GM18498 (cell line): ENCODE data around the gene PLPP3.

Experiments used
- ATAC-seq: cut with Tn5 transposase; IDR thresholded peaks from one replicate; pipeline ENCODE4 v1.9.1; 2021; ENCODE audit warnings: mild to moderate bottlenecking, moderate library complexity; ENCODE audit not compliant: unreplicated experiment

The PLPP3 gene

DNA sequence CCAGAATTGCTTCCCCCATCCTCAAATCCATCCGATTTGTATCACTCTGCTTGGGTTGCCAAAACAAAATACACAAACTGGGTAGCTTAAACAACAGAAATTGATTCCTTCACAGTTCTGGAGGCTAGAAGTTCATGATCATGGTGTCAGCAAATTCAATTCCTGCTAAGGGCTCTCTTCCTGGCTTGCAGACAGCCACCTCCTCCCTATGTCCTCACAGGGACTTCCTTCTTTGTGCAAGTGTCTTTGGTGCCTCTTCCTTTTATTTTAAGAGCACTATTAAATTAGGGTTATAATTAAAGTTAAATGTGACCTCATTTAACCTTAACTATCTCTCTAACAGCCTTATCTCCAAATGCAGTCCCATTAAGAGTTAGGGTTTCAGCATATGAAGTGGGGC lies 112.8 kb downstream of the PLPP3 start:
- no peak for ATAC-seq

DNA sequence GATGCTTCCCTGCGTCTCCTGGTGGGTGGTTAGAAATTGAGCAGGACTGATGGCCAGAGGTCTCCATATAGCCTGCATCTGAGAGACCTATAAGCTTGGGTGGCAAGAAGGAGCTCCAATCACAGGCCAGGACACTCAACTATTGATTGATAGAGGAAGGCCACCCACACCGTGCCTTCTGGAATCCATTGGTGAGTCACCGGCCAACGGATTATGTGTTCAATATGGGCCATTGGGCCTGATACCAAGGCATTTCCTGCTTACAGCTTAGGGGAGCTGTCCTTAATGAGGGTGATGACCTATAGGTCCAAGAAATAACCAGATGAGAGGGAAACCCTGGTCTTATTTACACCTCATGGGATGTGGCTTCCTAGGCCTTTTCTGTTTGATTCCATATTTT lies 115.1 kb downstream of the PLPP3 start:
- no peak for ATAC-seq

DNA sequence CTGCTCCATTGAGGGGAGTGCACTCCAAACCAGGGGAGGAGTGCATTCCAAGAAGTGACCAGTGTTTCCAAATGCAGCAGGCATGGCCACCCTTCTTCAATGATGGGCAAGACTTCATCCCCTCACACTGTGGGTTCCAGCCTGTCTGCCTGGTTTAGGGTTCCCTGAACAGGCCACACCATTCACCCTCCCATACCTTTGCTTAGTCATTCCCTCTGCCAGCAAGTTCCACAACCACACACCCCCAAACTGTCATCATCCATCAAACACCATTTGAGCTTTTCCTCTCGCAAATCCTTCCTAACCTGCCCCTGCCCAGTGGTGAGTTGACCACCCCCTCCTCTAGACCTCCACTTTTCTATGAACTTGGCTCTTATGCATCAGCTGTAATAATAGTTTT lies 116.0 kb downstream of the PLPP3 start:
- ATAC-seq = no peak

DNA sequence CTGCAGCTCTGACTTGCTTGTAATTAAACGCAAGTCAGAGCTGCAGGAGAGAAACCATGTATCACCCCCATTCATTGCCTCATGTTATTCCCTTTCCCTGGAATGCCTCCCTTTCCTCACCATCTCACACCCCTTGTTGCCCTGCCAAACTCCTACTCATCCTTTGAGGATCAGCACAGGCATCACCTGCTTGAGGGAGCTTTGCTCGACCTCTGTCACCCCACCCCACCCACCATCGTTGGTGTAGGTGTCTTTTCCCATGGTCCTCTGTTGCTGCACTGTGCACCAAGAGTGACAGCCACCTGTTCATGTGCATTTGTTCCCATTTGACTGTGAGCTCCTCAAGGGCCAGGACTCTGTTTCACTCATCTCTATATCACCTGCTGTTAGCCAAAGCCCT lies 117.2 kb downstream of the PLPP3 start:
- no peak for ATAC-seq

DNA sequence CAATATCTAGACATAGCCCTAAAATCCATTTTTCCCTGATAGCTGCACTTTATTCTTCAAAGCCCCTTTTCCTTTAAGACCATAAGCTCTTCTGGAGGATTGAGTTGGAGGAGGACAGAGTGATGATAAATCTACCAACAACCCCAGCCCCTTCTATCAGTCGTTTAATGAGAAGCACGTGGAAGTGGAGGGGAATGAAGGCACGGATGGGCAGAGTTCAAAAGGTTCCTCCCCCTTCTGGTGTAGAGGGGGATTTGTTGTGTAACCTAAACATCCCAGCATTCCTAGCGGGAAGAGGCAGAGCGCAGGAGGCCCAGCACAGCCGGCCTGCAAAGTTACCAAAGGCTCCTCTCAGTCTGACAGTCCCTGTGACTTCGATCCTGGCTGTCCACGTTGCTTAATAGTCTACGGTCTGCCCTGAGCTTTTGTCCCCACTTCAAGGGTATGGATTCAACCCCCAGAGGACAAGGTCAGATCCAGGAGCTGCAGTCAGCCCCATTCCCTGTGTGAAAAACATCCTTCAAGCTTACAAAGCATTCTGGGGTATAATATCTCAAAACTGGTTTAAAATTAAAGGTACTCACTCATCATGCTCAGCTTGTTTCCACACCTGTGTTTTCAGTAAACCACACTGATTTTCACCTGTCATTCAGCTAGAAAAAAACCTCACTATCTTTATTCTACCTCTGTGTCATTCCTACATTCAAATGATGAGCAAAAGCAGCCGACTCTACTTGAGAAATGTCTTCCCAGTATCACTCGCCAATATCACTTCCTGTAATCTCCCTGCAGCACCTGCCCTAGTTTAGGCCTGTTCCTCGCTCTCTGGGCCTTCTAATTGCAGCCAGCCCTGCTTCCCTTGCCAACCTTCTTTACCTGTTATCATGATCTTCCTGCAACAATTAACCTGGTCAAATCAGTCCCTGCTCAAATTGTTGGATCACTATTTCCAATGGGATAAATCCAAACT lies 117.9 kb downstream of the PLPP3 start:
- ATAC-seq = no peak

DNA sequence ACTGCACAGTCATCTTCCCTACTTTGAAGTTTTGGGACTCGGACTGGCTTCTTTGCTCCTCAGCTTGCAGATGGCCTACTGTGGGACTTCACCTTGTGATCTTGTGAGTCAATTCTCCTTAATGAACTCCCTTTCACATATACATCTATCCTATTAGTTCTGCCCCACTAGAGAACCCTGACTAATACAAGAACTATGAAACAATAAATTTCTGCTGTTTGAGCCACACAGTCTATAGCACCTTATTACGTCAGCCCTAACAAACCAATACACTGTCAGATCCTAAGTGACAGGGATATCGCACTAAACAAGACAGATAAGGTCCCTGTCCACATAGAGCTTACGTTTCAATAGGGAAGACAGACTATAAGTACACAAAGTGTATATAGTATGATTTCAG lies 120.1 kb downstream of the PLPP3 start:
- no peak for ATAC-seq

DNA sequence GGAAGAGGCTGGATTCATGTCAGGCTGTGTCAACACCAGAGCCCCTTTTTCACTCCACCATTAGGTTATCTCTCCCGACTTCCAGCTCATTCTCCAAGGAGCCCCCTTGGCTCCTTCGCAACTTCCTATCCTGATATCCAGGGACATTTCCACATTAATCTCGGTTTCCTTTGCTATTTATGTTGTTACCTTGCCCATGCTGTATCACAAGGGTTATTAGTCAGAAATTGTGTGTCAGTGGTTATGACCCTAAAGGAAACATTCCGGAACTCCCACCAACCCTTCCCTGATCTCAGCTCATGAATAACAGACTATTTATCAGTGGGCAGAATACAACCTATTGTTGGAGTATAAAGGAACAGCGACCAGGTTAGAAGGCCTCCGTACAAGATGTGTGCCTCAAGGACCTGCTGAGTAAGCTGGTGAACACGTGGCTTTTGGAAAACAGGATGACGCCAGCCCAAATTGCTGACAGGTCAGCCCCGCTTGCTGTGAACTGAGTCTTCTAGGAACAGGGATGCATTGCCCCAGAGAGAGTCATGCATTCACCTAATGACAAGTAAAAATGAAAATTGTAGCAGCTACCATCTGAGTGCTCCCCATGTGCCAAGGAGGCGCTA lies 121.5 kb downstream of the PLPP3 start:
- no peak for ATAC-seq

DNA sequence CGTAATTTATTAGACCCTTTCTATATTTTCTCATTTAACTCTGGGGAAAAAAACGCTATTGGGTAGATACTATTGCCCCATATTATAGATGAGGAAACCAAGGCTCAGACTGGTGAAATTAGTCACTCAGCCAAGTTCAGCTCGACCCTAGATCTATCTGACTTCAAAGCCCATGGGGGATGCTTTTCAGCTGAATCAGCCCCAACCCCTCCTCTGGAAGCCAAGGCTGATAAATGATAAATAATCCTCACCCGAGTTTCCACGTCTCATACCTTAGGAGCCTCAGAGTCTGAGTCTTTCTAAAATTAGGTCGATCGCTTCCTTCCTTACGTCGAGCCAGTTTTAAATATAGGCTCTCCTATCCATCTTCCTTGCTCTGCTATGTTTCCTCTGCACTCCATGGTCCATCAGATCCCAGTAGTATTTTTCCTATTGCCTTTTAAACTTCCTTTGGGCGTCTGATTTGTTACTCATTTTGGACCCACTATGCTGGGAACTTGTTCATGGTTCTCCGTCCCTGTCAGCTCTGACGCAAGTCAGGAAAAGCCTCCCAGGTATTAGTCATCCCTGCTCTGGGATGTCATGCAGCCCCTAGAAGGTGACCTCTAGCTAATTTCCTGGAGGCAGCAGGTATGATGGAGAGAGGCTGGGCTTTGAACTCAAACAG lies 122.8 kb downstream of the PLPP3 start:
- ATAC-seq = no peak

DNA sequence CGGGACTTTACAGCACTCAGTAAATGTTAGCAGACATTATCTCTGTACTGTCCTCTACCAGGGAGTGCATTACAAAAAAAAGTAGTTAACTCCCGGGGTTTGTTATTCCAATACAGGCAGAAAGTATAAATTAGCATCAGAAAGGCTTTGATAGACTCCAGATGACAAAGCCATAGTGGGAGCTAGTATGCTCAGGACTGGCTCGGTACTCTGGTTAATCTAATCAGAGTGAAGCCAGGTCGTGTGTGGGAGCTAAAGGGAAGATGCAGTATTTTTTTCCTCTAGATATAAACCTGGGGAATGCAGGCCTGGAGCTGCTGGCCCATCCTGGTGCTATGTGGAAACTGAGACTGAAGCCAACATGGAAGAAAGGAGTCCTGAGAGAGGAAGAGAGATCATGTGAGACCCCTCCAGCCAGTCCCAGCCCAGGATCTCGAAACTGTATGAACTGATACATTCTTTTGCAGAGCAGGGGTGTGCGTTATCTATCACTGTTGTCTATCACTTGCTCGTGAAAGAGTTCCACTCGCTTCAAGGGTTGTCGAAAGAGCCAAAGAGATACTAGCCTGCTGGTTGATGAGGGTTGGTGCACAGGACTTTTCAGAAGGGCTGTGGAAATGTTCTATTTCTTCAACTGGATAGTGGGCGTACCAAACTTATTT lies 125.8 kb downstream of the PLPP3 start:
- ATAC-seq = no peak

DNA sequence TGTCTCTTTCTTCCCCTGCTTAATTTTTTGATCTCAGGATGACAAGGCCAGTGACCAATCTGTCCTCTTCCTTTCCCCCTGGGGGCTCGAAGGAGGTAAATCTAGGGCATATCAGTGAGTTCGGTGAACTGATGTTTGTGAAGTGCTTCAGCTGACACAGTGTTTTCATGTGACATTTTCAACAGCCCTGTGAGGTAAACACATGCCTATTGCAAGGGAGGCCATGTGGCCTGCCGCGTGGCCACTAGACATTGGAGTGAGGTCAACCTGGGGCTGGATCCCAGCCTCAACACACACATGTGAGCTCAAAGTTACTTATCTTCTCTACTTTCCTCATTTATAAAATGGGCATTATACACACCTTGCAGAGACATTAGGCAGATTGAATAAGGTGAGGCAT lies 126.3 kb downstream of the PLPP3 start:
- ATAC-seq = no peak

DNA sequence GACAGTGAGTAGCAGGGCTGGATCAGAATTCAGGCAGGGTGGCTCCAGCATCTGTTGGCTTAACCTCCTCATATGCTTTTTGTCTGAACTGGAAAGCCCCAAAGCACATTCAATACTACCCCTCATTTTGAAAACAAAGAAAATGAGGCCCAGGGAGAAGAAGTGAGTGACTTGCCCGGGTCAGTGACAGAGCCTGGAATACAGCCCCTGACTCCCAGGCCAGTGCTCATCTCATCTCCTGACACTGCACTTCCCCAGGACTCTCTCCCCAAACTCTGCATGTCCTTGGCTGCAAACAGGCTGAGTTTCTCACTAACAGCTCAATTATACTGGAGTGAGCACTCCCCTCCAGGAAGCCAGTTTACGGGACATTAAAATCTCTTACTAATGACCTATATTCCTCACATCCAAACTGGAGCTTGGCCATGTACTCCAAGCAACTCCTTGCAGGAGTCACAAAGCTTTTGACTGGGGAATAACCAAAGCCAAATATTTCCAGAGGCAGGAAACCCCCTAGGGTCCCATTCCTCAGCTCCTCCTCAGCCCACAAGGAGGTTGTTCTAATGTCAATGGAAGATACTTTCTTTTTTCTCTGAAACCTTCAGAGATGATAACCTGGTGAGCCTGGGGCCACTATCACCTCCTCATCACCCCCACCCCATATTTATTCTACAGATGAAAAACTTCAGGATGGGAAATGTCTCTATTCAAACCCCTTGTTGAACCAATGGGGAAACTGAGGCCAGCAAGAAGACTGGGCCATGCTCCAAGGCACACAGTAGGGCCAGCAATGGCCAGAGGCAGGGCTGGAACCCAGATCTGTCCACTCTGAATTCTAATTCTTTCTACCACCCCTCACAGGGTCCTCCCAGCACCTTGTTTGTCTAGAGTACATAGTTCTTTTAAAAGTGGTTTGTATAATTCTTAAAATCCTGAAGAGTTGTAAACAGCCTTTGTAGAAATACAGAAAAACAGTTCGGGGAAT lies 127.0 kb downstream of the PLPP3 start:
- no peak for ATAC-seq

DNA sequence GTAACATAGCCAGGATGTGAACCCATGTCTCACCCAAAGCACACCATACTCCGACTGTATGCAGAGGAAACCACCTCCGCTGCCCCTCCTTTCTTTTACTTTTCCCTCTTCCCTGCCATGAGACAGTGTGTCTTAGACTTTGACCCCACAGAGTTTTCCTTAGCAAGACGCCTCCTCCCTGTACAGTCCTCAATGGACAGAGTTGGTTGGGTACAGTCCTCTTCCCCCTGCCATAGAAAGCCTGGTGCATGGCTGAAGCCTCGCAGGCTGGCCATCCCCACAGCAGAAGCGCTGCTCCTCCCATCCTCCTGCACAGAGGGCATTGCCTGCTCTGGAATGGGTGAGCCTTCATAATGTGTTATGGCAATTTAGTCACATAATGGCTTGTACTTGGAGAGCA lies 127.9 kb downstream of the PLPP3 start:
- no peak for ATAC-seq

DNA sequence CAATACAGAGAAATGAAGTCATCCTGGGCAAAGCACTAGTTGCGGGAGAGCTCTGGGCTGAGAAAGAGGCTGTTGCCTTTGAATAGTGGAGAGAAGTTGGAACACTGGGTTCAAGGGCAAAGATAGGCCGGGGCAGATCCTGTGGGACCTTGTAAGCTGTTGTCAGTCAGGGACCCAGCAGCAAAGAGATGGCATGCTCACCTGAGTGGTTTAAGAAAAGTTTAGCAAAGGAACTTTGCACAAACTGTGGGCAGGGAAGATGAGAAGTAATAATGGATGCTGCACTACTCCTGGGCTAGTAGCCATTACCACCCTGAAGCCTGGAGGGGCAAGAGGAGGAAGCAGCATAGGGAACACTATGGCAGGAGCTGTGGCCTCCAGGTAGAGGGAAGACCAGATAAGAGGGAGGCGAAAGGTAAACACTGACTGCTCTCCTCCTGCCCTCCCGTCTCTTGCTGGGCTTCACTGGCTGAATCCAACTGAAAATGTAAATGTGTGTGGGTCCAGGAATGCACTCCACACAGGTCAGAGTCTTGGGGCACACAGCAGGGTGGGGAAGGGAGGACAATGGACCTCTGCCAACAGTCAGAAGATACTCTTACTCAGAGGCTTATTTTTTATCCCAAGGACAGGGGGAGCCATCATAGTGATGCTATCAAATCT lies 129.2 kb downstream of the PLPP3 start:
- no peak for ATAC-seq

DNA sequence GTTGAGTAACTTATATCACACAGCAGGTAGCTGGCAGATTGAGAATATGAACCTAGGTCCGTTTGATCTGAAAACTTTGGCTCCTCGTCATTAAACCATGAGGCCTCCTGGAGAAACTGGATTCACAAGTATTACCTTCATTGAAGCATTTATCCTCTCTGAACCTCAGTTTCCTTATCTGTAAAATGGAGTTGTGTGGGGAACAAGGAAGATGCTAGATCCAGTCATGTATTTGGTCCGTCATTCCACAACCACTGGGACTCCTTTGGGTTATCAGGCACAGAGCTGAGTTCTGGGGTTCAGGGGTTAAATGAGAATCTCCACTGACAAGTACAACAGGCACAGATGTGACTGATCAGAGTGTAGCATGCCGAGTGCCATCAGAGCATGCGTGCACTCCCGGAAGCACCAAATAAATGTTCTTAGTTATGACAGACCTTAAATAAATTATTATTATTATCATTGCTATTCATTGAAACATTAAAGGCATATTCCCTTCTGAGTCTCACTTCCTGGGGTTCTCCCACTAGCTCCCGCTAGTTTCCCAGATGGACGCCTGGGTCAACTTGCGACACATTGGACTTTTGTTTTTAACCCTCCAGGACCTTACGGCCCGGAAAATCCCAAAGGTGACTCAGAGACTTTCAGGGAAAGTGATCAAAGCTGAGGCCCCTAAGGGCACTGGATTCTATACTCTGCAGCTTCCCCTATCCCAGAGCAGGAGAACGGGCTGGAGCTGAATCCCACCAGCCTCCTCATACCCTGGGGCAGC lies 130.6 kb downstream of the PLPP3 start:
- ATAC-seq = no peak

DNA sequence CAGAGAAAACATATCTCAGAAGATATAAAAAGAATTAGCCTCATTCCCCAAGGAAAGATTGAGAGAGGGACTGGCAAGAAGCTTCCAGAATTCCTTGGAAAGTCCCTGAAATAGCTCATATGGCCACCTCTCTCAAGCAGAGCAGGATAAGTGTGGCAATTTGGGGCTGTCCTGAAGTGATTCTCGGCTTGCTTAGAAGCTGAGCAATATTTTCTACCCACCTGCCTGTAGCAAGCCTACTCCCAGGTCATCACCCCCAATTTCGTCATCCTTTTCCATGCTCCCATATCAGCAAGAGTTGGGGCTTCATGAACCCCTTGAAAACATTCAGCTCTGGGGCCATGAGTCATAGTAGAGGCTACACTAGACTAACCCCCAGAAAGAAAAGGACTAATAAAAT lies 131.5 kb downstream of the PLPP3 start:
- no peak for ATAC-seq

DNA sequence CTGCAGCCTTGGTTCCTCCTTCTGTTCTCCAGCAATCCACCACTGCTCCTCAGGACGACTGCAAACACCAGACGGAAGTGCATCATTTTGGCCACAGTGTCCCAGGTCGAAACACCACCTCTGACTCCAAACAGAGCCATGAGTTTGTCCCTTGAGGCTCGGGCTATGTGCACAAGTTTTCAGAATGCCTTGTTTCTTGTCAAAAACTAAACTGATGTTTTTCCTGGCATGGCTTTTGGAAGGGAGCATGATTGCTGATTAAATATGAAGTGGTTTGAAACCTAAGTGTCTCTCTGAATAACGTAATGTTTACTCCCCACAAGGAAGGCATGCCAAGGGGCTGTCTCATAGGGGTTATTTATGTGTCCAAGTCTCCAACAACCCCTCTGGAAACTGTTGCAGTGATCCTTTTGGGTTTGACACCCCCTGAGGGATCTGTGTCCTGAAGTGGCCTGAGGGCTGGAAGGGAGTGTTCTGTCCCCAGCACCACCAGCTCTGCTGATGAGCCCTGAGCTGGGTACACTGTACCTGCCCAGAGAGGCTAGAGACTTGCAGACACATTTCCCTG lies 132.7 kb downstream of the PLPP3 start:
- ATAC-seq = no peak

DNA sequence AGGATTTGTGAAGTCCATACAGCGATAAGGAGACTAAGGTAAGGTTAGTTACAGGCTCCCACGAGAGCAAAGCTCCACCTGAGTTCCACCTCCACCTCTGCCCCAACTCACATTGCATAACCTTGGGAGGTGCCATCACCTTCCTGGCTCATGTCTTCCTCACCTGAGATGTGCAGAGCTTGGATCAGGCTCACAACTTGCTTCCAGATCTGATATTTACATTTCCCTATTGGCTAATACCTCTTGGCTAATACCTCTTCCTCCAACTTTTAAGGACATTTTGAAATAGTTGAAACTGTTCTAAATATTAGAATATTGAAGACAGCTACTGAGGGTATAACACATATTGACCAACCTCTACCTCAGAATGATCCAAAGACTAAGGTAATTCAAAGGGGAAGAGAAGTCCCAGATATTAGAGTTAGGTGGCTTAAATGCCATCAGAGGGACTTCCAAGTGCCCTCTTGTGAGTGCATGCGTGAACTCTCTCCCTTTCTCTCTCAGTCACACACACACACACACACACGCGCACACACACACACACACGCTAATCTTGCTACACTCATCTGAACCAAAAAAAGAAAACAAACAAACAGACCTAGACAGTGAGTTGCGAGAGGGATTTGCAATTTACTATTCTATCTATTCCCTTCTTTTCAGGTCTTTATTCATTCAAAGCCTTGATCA lies 134.3 kb downstream of the PLPP3 start:
- ATAC-seq = no peak
